ENCODE data around the gene ZNF652.
"Not testable (repeated sequence)": the region's sequence is repeated elsewhere in the genome, so short reads cannot be mapped to it uniquely, and the experiment has no call there.

The ZNF652 gene

DNA sequence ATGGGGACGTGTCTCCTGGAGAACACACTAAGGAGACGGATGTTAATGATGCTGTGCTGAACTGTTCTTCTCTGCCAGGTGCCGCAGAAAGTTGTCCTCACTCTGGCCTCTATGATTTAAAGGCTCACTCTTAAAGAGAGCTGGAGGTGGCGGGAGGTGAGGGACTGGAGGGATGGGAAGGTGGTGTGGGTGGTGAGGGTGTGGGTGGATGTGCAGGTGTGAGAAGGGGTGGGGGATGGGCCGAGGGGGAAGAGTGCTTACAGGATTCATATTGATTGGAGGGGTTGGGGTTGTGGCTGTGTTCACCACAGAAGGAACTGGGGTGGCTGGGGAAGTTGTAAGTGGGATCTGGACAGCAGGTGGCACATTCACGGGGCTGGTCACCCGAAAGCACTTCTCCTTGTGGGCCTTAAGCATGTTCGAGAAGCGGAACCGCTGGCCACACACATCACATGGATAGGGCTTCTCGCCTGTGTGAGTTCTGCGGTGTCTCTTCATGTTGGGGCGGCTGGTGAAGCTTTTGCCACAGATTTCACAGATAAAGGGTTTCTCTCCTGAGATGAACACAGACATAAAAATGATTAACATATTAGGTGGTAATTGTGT lies 63.6 kb downstream of the ZNF652 start:
- no peak for ATAC-seq

GRCh38 chr17:49297141-49297540 lies 64.9 kb downstream of the ZNF652 start:
- no peak for ATAC-seq

DNA sequence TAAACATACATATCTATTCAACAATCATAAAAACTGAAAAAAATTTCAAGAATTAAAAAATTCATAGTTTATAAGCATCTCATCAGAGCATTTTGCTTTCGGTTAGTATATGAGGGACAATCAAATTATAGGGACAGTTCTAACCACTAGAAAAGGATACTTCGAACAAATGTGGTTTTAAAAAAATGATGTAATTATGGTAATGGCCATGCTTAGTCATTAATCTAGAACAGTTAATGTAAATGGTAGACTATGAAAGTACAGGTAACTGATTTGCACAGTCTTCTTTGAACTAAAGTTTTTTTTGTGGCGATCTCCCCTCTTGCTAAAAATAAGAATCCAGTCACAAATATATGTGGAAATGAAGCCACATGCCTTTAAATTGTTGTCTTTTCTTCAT lies 67.9 kb downstream of the ZNF652 start:
- peak; percentile 48 to 81 for ATAC-seq

- ATAC-seq, result peak; percentile 64 to 87
Measured at GRCh38 chr17:49292901-49293300, 69.1 kb downstream of the ZNF652 start.

DNA sequence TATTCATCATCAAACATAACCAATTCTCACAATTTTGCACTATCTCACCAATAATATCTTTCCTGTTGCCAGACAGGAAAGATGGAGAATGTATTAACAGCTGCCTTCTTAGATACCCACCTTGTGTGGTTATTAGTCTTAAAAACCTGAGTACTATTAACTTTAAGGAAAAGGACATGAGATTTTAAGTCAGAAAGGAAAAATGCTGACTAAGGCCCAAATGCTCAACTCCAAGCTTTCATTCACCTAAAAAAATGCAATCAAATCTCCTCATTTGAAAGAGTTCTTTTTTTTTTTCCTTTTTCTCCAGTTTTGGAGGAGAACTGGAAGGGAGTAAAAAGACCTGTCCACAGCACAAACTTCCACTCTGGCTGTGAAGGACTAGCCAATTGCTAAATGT lies 70.1 kb downstream of the ZNF652 start:
- no peak for ATAC-seq

GRCh38 chr17:49290690-49291359 lies 71.2 kb downstream of the ZNF652 start:
- ATAC-seq, result no peak

- no peak for ATAC-seq
Measured at GRCh38 chr17:49288388-49288787, 73.7 kb downstream of the ZNF652 start.

- ATAC-seq, result no peak
Measured at GRCh38 chr17:49287481-49287880, 74.6 kb downstream of the ZNF652 start.

DNA sequence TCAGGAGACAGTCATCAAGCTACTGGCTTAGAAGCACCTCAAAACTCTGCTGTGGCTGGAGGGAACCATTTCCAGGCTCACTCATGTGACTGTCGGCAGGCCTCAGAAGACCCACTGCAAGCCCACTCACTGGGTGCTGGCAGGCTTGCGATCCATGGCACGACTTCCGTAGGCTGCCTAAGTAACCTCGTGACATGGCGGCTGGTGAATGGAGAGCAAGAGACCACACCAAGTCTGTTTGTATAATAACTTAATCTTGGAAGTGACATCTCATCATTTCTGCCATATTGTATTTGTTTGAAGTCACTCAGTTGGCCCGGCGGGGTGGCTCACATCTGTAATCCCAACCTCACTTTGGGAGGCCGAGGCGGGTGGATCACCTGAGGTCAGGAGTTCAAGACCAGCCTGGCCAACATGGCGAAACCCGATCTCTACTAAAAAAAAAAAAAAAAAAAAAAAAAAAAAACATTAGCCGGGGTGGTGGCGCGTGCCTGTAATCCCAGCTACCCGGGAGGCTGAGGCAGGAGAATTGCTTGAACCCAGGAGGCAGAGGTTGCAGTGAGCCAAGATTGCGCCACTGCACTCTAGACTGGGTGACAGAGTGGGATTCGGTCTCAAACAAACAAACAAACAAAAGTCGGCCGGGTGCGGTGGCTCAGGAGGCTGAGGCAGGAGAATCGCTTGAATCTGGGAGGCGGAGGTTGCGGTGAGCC lies 75.6 kb downstream of the ZNF652 start:
- not testable (repeated sequence) for ATAC-seq

- ATAC-seq, result no peak
Measured at GRCh38 chr17:49285716-49286115, 76.3 kb downstream of the ZNF652 start.

GRCh38 chr17:49280918-49281317 lies 81.1 kb downstream of the ZNF652 start:
- no peak for ATAC-seq

DNA sequence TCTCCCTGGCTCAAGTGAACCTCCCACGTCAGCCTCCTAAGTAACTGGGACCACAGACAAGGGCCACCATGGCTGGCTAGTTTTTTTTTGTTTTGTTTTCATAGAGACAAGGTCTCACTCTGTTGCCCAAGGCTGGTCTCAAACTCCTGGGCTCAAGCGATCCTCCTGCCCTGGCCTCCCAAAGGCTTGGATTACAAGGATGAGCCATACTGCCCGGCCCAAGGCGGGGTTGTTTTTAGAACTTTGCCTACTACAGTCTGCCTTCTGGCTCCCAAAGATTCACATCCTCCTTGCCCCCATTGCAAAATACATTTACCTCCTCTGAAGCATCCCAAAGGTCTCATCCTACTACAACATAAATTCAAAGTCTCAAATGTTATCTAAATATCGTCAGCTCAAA lies 82.0 kb downstream of the ZNF652 start:
- ATAC-seq, result no peak

- not testable (repeated sequence) for ATAC-seq
Measured at GRCh38 chr17:49279263-49280015, 82.6 kb downstream of the ZNF652 start.

DNA sequence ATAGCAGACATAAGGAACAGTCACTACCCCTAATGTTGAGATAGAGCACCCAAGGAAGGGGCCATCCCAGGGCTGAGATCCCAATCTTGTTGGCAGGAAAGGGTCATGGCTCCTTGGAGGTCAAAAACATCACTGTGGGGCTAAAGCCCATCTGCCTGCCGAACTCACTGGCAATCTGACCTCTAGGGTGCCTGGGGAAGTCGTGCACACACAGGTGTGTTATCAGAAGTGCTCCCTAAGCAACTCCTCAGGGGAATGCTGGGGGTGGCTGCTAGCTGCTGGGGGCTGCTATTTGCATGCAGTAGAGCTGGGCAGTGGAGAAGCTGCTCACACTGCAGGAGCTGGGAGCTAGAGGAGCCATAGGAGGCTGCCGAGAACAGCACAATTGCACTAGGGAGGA lies 84.0 kb downstream of the ZNF652 start:
- ATAC-seq, result no peak

DNA sequence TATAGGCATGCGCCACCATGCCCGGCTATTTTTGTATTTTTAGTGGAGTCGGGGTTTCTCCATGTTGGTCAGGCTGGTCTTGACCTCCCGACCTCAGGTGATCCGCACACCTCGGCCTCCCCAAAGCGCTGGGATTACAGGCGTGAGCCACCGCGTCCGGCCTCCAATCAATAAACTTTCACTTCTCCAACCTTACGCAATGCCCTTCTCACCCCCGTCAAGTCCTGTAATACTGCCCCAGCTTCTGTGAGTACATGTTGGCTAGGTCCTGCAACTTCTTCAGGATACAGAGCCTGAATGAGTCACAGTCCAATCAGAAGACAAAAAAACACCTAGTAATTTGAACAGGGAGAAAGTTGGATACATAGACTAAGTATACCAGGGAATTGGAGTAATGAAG lies 84.4 kb downstream of the ZNF652 start:
- ATAC-seq, result no peak

DNA sequence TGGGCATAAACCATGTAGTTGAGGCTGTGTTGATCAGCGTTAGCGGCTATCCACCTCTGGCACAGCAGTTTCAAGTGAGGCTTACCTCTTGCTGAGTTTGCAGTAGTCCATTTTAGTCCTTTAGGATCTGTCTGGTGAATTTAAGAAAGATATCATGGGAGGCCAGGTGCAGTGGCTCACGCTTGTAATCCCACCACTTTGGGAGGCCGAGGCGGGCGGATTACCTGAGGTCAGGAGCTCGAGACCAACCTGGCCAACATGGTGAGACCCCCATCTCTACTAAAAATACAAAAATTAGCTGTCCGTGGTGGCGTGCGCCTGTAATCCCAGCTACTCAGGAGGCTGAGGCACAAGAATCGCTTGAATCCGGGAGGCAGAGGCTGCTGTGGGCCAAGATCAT lies 86.1 kb downstream of the ZNF652 start:
- not testable (repeated sequence) for ATAC-seq

- ATAC-seq, result no peak
Measured at GRCh38 chr17:49269356-49269755, 92.7 kb downstream of the ZNF652 start.

- no peak for ATAC-seq
Measured at GRCh38 chr17:49267912-49268311, 94.1 kb downstream of the ZNF652 start.

DNA sequence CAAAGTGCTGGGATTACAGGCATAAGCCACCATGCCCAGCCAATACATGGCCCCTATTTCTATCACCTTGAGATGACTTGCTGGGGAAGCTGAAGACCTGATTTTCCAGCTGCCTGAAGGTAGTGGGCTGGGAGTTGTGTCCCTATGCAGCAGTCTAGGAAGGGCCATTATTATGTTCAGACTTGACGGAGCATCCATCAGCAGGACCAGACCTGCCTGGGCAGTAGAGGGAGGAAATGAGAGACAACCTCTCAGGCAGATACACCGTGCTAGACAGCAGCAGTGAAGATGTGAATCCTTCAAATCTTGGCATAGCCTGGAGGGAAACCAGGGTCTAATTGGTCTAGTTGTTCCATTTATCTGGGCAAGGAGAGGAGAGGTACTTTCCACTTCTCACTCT lies 95.8 kb downstream of the ZNF652 start:
- ATAC-seq, result no peak

- ATAC-seq, result not testable (repeated sequence)
Measured at GRCh38 chr17:49261540-49261939, 100.5 kb downstream of the ZNF652 start.

DNA sequence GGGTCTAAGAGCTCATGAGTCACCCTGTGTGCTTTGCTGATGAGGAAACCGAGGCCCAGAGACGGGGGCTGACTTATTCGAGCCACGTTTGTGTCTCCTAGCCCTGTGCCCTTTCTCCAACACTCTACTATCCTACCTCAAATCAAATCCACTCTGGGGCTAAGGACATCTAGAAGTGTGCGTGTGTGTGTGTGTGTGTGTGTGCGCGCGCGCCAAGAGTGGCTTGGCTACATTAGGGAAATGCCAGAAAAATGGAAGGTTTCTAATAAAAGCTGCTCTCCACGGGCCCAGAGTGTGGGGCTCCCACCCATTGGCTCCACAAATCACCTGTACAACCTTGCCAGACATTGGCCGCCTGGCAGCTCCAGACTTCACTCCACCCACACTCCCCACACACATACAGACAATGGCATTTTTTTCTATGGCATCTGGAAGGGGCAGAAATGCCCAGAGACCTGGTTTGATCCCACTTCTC lies 101.2 kb downstream of the ZNF652 start:
- peak; percentile 10 to 84 for ATAC-seq

DNA sequence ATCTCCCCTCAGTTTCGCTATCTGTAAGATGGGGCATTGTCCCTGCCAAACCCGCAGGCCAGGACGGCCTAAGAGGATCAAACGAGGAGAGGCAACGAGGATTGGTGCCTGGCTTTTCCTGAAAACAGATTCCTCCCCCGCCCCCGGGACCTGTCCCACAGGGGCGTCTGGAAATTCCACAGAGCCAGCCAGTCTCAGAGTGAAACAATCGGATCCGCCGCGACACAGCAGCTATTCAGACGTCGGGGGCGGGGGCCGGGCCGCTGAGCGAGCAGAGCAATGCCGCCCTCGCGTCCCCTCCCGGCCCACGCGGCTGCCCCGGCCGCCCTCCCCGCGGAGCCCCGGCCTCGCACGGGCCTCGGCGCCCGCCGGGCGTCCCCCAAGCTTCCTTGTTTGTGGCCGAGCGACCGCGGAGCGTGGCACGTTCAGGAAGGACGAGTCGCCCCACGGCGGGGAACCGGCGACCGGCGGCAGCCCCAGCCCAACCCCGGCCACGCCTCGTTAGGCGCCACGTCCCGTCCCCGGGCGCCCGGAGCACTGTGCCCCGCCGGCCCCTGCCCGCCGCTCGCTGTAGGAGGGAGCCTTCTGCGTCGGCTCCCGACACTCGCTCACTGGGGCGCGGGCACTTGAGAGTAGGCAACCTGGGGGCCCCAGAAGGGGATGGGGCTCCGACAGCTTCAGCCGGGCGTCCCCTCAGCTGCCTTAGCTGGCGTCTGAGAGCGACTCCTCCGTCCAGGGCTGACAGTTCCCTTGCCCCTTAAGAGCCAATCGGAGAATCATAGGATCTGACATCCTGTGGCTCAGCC lies 101.8 kb downstream of the ZNF652 start:
- peak; percentile 76 to 90 for ATAC-seq

Measured in activated CD4-positive, CD25-positive, alpha-beta regulatory T cell treated with anti-CD3 and anti-CD28 coated beads, Interleukin-2, amount 50 U/mL, for 24 hours (primary cell).